KBM-7 (cell line): ENCODE data around the gene CBX8.

ENCODE experiments used
- DNase-seq: peaks from one replicate; pipeline ENCODE4 v3.0.0-alpha.2; 2015
- in situ Hi-C: fragments of 300-500 bp; cut with MboI; formaldehyde crosslinking; loops from 2 replicates; pipeline ENCODE4 v1.14.3; 2020; ENCODE audit warnings: low sequenced_read_pairs, low pct_unique_long_range_greater_than_20kb, mixed read lengths

Gene CBX8

GRCh38 chr17:79797492-79798298 lies 818 bp upstream of the CBX8 start:
- in situ Hi-C loops, result no loop called here

GRCh38 chr17:79796444-79796762 lies 474 bp downstream of the CBX8 start:
- in situ Hi-C loops, result no loop called here
- no peak for DNase-seq

More at GRCh38 chr17:79797492-79798298, 818 bp upstream of the CBX8 start:
- DNase-seq, result no peak

- peak; percentile 74 for DNase-seq
- in situ Hi-C loops, result no loop called here
Measured at GRCh38 chr17:79795795-79796443, 958 bp downstream of the CBX8 start.

- in situ Hi-C loops, result no loop called here
- no peak for DNase-seq
Measured at GRCh38 chr17:79794659-79795511, 2.0 kb downstream of the CBX8 start.

- DNase-seq, result no peak
- in situ Hi-C loops, result no loop called here
Measured at GRCh38 chr17:79793924-79794304, 3.0 kb downstream of the CBX8 start.

- DNase-seq, result no peak
- in situ Hi-C loops, result no loop called here
Measured at GRCh38 chr17:79792984-79793923, 3.6 kb downstream of the CBX8 start.

- no peak for DNase-seq
- in situ Hi-C loops, result no loop called here
Measured at GRCh38 chr17:79792341-79792871, 4.5 kb downstream of the CBX8 start.

GRCh38 chr17:79791735-79792161 lies 5.1 kb downstream of the CBX8 start:
- DNase-seq, result no peak
- in situ Hi-C loops, result no loop called here

GRCh38 chr17:79790805-79791734 lies 5.8 kb downstream of the CBX8 start:
- in situ Hi-C loops, result no loop called here
- DNase-seq, result no peak

- DNase-seq, result peak; percentile 46
- in situ Hi-C loops, result no loop called here
Measured at GRCh38 chr17:79789943-79790804, 6.7 kb downstream of the CBX8 start.

- DNase-seq, result no peak
- in situ Hi-C loops, result no loop called here
Measured at GRCh38 chr17:79788989-79789942, 7.6 kb downstream of the CBX8 start.

- no peak for DNase-seq
- in situ Hi-C loops, result no loop called here
Measured at GRCh38 chr17:79788455-79788854, 8.4 kb downstream of the CBX8 start.

- in situ Hi-C loops, result no loop called here
- no peak for DNase-seq
Measured at GRCh38 chr17:79786930-79787643, 9.8 kb downstream of the CBX8 start.

GRCh38 chr17:79785900-79786810 lies 10.7 kb downstream of the CBX8 start:
- DNase-seq, result no peak
- in situ Hi-C loops, result no loop called here
